ENCODE results near the gene HEXB.

HEXB gene

GRCh38 chr5:74684900-74685851, at the start of gene HEXB:
HEXB (plus strand) TSS chr5:74685233; CDS start chr5:74685261, 28 bp downstream.
- DNase-seq (ENCODE audit: low read depth in 2 of 2), result peak; percentile 82

DNA sequence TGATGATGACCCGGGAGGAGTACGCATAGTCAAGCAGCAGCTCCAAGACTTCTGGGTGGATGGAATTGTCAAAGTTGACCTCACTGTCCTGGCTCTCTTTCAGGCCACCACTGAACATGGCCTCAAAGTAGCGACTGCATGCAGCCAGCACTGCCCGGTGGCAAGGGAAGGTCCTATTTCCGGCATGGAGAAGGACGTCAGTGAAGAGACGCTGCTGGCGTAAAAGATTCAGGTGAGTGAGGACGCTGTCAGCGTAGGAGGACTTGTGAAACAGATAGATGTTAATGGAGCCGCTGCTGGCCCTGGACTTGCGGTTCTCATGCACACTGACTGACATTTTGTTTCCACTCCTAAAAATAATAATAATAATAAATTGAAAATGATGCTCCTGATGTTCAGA, 48.9 kb upstream of the HEXB start:
- DNase-seq (ENCODE audit: low read depth in 2 of 2), result no peak

- DNase-seq (ENCODE audit: low read depth in 2 of 2), result no peak
Measured at GRCh38 chr5:74636552-74636951, 48.5 kb upstream of the HEXB start.

- no peak for DNase-seq (ENCODE audit: low read depth in 2 of 2)
Measured at GRCh38 chr5:74638544-74638969, 46.5 kb upstream of the HEXB start.

- DNase-seq (ENCODE audit: low read depth in 2 of 2), result no peak
Measured at GRCh38 chr5:74638970-74639806, 45.8 kb upstream of the HEXB start.

DNA sequence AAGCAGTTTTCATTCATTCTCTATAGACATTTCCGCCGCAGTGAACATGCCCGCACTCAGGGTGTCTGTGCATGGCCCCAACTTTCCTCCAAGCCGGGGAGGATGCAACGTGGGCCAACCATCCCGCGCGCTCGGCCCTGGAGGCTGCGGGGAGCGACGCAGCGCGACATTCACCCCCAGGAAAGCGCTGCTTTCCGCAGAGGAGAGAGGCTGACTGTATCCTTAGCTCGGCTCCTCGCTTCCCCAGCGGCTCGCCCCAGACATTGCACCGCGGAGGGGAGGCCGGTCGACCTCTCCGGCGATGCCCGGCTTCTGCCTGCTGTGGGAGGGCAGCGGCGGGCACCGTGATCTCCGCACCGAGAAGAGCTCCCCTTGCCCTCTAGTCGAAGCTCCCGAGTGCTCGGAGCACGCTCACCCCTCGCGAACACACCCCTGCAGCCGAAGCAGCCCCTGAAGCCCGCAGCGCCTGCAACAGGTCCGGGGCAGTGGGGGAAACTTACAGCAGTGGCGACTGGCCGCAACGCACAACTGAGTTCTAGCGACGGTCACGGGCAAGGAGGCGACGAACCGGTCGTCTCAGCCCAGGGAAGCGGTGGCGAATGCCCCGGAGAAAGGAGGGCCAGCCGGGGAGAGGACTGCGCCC, 45.1 kb upstream of the HEXB start:
- peak in 1 of 2 donors; percentile 36 for DNase-seq (ENCODE audit: low read depth in 2 of 2)

DNA sequence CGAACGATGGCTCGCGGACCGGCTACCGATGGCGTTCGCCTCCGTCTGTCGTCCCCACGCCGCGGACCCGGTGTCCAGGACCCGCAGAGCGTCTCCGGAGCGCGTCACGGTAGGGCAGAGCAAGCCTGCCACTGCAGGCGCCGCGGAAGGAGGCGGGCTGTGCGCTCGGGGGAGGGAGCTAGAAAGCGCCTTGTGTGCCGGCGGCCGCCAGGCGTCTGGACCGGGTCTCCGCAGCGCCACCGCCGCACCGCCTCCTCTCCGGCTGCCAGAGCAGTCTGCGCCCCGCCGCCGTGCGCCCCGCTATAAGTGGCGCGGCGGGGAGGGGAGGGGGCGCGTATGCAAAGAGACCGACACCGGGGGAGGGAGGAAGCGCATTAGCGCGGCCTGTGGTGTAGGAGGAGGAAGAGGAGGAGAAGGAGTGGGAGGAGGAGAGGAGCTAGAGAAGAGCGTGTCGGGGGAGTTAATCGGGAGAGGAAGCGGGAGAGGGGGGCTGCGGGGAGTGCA, 44.5 kb upstream of the HEXB start, which contains the start of gene ENC1:
Gene ENC1, minus strand, starts transcription at position 279 of the 504 bp plus-strand sequence. CDS start 4,243 bp downstream, outside the sequence.
- peak; percentile 61 to 70 for DNase-seq (ENCODE audit: low read depth in 2 of 2)

GRCh38 chr5:74640954-74641734, 43.9 kb upstream of the HEXB start:
- DNase-seq (ENCODE audit: low read depth in 2 of 2), result peak in 1 of 2 donors; percentile 31

GRCh38 chr5:74641735-74642542, 43.1 kb upstream of the HEXB start:
- no peak for DNase-seq (ENCODE audit: low read depth in 2 of 2)

- no peak for DNase-seq (ENCODE audit: low read depth in 2 of 2)
Measured at GRCh38 chr5:74642543-74642863, 42.5 kb upstream of the HEXB start.

GRCh38 chr5:74643111-74643562, 41.9 kb upstream of the HEXB start:
- DNase-seq (ENCODE audit: low read depth in 2 of 2), result no peak

DNA sequence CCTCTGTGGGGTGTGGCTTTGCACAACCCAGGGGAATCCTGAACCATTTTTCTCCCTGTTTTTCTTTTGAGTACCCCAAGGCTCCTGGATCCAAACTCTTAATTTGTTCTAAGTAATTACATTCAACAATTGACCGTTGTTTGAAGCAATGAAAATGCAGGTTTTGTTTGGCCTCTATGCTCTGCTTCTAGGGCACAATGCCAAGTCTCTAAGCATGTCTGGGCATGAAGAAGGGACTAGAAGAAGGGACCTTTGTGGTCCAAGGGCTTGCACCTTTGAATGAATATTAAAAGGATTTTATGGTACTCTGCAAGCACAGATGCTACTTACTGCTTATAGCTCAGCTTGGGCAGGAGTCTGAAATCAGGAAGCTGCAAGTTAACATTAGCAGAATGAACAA, 37.9 kb upstream of the HEXB start:
- no peak for DNase-seq (ENCODE audit: low read depth in 2 of 2)

- DNase-seq (ENCODE audit: low read depth in 2 of 2), result no peak
Measured at GRCh38 chr5:74648835-74649293, 36.2 kb upstream of the HEXB start.

DNA sequence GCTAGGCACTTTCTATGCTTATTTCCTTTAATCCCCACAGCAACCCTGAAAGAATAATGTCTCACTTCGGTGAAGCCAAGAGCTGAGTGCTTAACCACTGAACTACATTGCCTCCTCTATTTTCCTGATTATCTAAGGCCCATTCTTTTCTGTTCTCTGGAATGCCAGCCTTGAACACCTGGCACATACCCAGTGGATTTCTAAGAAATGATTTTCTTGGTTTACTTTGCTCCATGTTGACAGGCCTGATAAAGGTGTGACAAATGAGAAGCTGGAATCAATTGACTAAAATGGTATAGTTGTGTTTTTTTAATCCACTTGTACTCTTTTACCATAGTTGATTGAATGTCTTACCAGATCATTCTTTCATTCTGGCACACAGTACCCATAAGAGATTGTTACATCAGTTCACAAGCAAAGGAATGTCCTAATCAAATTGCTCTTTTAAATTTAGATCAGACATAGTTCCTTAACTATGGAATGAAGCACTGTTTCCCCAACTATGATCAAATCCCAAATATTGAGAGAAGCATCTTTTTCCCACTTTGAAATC, 35.5 kb upstream of the HEXB start:
- DNase-seq (ENCODE audit: low read depth in 2 of 2), result no peak

GRCh38 chr5:74651710-74652109, 33.3 kb upstream of the HEXB start:
- no peak for DNase-seq (ENCODE audit: low read depth in 2 of 2)

DNA sequence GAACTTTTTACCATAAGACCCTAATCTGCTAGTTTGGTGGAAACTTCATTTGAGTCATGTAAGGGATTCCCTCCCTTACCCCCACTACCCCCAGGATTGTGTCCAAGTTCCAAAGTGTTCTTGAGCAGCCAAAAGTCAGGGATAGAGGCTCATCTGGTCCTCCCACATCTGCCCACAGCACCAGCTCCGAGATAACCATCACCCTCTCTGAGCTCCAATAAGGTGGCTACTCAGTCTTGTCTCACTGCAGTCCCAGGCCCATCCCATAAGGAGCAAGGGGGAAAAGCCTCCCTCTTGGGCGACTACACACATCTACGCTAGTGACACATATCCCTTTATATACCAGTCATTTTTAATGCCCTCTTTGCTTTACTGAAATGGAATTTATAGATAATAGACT, 32.5 kb upstream of the HEXB start:
- no peak for DNase-seq (ENCODE audit: low read depth in 2 of 2)

- DNase-seq (ENCODE audit: low read depth in 2 of 2), result no peak
Measured at GRCh38 chr5:74653991-74654390, 31.0 kb upstream of the HEXB start.

- no peak for DNase-seq (ENCODE audit: low read depth in 2 of 2)
Measured at GRCh38 chr5:74655206-74655605, 29.8 kb upstream of the HEXB start.

GRCh38 chr5:74655716-74656115, 29.3 kb upstream of the HEXB start:
- DNase-seq (ENCODE audit: low read depth in 2 of 2), result no peak

GRCh38 chr5:74657165-74657564, 27.9 kb upstream of the HEXB start:
- no peak for DNase-seq (ENCODE audit: low read depth in 2 of 2)

Measured in stimulated activated CD4-positive, alpha-beta T cell treated with anti-CD3 and anti-CD28 coated beads, Interleukin-4, amount 100 ng/mL, for 48 hours (primary cell).